Measurements from ENCODE around the gene MTUS2.

- TF ChIP-seq, protein P1, sequence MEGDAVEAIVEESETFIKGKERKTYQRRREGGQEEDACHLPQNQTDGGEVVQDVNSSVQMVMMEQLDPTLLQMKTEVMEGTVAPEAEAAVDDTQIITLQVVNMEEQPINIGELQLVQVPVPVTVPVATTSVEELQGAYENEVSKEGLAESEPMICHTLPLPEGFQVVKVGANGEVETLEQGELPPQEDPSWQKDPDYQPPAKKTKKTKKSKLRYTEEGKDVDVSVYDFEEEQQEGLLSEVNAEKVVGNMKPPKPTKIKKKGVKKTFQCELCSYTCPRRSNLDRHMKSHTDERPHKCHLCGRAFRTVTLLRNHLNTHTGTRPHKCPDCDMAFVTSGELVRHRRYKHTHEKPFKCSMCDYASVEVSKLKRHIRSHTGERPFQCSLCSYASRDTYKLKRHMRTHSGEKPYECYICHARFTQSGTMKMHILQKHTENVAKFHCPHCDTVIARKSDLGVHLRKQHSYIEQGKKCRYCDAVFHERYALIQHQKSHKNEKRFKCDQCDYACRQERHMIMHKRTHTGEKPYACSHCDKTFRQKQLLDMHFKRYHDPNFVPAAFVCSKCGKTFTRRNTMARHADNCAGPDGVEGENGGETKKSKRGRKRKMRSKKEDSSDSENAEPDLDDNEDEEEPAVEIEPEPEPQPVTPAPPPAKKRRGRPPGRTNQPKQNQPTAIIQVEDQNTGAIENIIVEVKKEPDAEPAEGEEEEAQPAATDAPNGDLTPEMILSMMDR (IDR thresholded peaks at IDR 0.05 in 4 of 5, conservative IDR thresholded peaks at IDR 0.05 in 1 of 5) = no peak
- TF ChIP-seq POLR2A (IDR thresholded peaks at IDR 0.05) = no peak
Observed at GRCh38 chr13:29457299-29457698, 637.2 kb downstream of the MTUS2 start.

Data from gastrocnemius medialis (tissue), 4 donors.